K562 (cell line): ENCODE data around the gene CBLL1. TPM values are rescaled to one million over a fixed set of nuclear protein-coding genes. Genes with fewer than 3 reads are reported as not detected.
A peak's percentile ranks its signal among the peaks of the same experiment; 100 is the strongest.

Experiments used
- ATAC-seq: fragments of 200-7000 bp; cut with Tn5 transposase; 3 replicates; pipeline ENCODE4 v1.9.1; 2020; ENCODE audit warnings: moderate library complexity
- Bru-seq: library from RNA; stranded (reverse); fragments of 400-500 nt; gene quantifications from one replicate; lab custom pipeline; 2021; lab: Mats Ljungman, UMichigan
- BruChase-seq, 2 experiments: library from RNA; stranded (reverse); fragments of 400-500 nt; gene quantifications; one replicate each; lab custom pipeline; 2021; lab: Mats Ljungman, UMichigan
- BruUV-seq: library from RNA; stranded (reverse); fragments of 400-500 nt; replicated peaks from 2 replicates; lab custom pipeline; 2021; lab: Mats Ljungman, UMichigan
- CTCF ChIA-PET: fragments of 300-600 bp; formaldehyde crosslinking; extraction: SDS; loops from one replicate; lab custom pipeline; 2021; ENCODE audit warnings: low intra/inter-chr PET ratio; lab: Yijun Ruan, JAX
- POLR2A ChIA-PET: fragments of 300-600, 350-650 bp; sonication (Branson Sonifier 250); formaldehyde crosslinking; extraction: SDS; loops from one replicate; lab custom pipeline; 2021; ENCODE audit warnings: antibody characterized with exemption, inconsistent platforms; lab: Yijun Ruan, JAX
- DNase-seq, 4 experiments: peaks; one replicate each; pipeline versions ENCODE4 v3.0.0 to v3.0.0-alpha.2; 2011 to 2018; ENCODE audit warnings: low spot score in 3 of 4, mixed read lengths in 3 of 4; ENCODE audit errors: extremely low read depth in 1 of 4
- FAIRE-seq: peaks from 2 replicates; lab custom pipeline; 2011; peaks lifted over from hg19 to GRCh38; lab: Jason Lieb, UNC
- H2AFZ ChIP-seq: 2 replicates; pipeline ENCODE4 v1.6.0; 2011; ENCODE audit warnings: low read depth, low read length, control low read depth, inconsistent platforms
- H3K27ac ChIP-seq: fragments of 200-600 bp; 3 replicates; pipeline ENCODE4 v1.8.0; 2011; ENCODE audit warnings: low read depth, mild to moderate bottlenecking, control low read depth, inconsistent platforms, low read length, moderate library complexity, mixed read lengths; ENCODE audit errors: extremely low read depth
- H3K27me3 ChIP-seq, 2 experiments: fragments of 300-600 bp in 1 of 2; 2 replicates in 1 of 2; 3 replicates in 1 of 2; pipeline versions ENCODE4 v1.6.0 to v1.8.0; 2011; ENCODE audit warnings: inconsistent platforms in 2 of 2, low read length in 2 of 2, mild to moderate bottlenecking in 1 of 2, mixed read lengths in 1 of 2, moderate library complexity in 1 of 2; ENCODE audit not compliant: control insufficient read depth in 2 of 2, insufficient read depth in 2 of 2
- H3K36me3 ChIP-seq: fragments of 300-600 bp; 3 replicates; pipeline ENCODE4 v1.8.0; 2011; ENCODE audit warnings: mild to moderate bottlenecking, low read length, inconsistent platforms; ENCODE audit not compliant: control insufficient read depth, insufficient read depth
- H3K4me1 ChIP-seq, 2 experiments: fragments of 200-600 bp in 1 of 2; replicated peaks in 1 of 2; 2 replicates in 1 of 2; 3 replicates in 1 of 2; pipeline versions ENCODE4 v1.5.1 to v1.8.0; 2011; ENCODE audit warnings: inconsistent platforms in 2 of 2, low read length in 2 of 2, mild to moderate bottlenecking in 1 of 2, mixed read lengths in 1 of 2, moderate library complexity in 1 of 2; ENCODE audit not compliant: control insufficient read depth in 2 of 2, insufficient read depth in 2 of 2
- H3K4me2 ChIP-seq: 2 replicates; pipeline ENCODE4 v1.6.1; 2011; ENCODE audit warnings: low read length, control low read depth, inconsistent platforms, mixed read lengths; ENCODE audit not compliant: insufficient read depth
- H3K4me3 ChIP-seq: fragments of 200-600 bp; sonication (generic), shearing (Covaris generic); 2 replicates; pipeline ENCODE4 v1.5.1; 2016; ENCODE audit warnings: control low read depth, inconsistent platforms
- H3K79me2 ChIP-seq: fragments of 200-600 bp; 3 replicates; pipeline ENCODE4 v1.8.0; 2011; ENCODE audit warnings: low read length, inconsistent platforms; ENCODE audit not compliant: control insufficient read depth, insufficient read depth
- H3K9ac ChIP-seq, 2 experiments: 2 replicates each; pipeline versions ENCODE4 v1.6.0 to v1.6.1; 2011; ENCODE audit warnings: low read depth in 2 of 2, low read length in 2 of 2, control low read depth in 1 of 2, inconsistent platforms in 1 of 2, mild to moderate bottlenecking in 1 of 2, mixed read lengths in 1 of 2; ENCODE audit not compliant: insufficient read depth in 1 of 2
- H3K9me1 ChIP-seq: one replicate; pipeline ENCODE4 v1.6.0; 2011; ENCODE audit warnings: inconsistent platforms, mild to moderate bottlenecking, low read length, moderate library complexity; ENCODE audit not compliant: control insufficient read depth, insufficient read depth
- H3K9me3 ChIP-seq: replicated peaks from 2 replicates; pipeline ENCODE4 v1.5.1; 2011; ENCODE audit warnings: low read depth, low read length, inconsistent platforms; ENCODE audit not compliant: control insufficient read depth, insufficient read depth
- H4K20me1 ChIP-seq: replicated peaks from 2 replicates; pipeline ENCODE4 v1.6.1; 2011; ENCODE audit warnings: low read length, inconsistent platforms, mixed read lengths; ENCODE audit not compliant: control insufficient read depth, insufficient read depth
- BRD9 ChIP-seq: fragments of 450-650 bp; IDR thresholded peaks from 2 replicates; pipeline ENCODE4 v1.6.1; 2018; ENCODE audit warnings: low read depth; ENCODE audit not compliant: partially characterized antibody
- CHD1 ChIP-seq: fragments of 200-600 bp; sonication (generic); IDR thresholded peaks from one replicate; pipeline ENCODE4 v1.6.1; 2012; ENCODE audit warnings: mild to moderate bottlenecking, moderate library complexity, low read length, inconsistent platforms
- FOXM1 ChIP-seq, 2 experiments: fragments of 450-650 bp in 1 of 2; sonication (generic) in 1 of 2; formaldehyde crosslinking in 1 of 2; IDR thresholded peaks; 2 replicates each; pipeline versions ENCODE4 v1.6.1 to v1.9.0; 2017 to 2022; ENCODE audit warnings: low read depth in 2 of 2, mild to moderate bottlenecking in 2 of 2, missing genetic modification reagents in 1 of 2, moderate library complexity in 1 of 2
- HOXB6 ChIP-seq: fragments of 250-450 bp; sonication (Bioruptor Pico); IDR thresholded peaks from 2 replicates; pipeline ENCODE4 v1.5.1; 2022; ENCODE audit warnings: mild to moderate bottlenecking, borderline replicate concordance
- MTF1 ChIP-seq: fragments of 250-450 bp; sonication (Bioruptor Pico); IDR thresholded peaks from 2 replicates; pipeline ENCODE4 v1.9.0; 2021; ENCODE audit warnings: moderate library complexity, mild to moderate bottlenecking, inconsistent platforms, borderline replicate concordance
- MXI1 ChIP-seq: IDR thresholded peaks from 2 replicates; pipeline ENCODE4 v1.6.1; 2011; ENCODE audit warnings: low read depth, mild to moderate bottlenecking, improper control_type of control experiment, low read length
- RFX7 ChIP-seq: fragments of 250-450 bp; sonication (Bioruptor Pico); IDR thresholded peaks from 2 replicates; pipeline ENCODE4 v1.5.1; 2021; ENCODE audit warnings: mild to moderate bottlenecking
- ZFX ChIP-seq: sonication (generic); formaldehyde crosslinking; IDR thresholded peaks from 2 replicates; pipeline ENCODE4 v1.8.0; 2022; ENCODE audit warnings: mild to moderate bottlenecking, missing genetic modification reagents, moderate library complexity
- ZKSCAN3 ChIP-seq: fragments of 250-450 bp; sonication (Bioruptor Pico); IDR thresholded peaks from 2 replicates; pipeline ENCODE4 v1.4.0; 2020
- ZNF740 ChIP-seq, 3 experiments: fragments of 200-800 bp in 1 of 3; sonication (Bioruptor generic) in 1 of 3; sonication (generic) in 1 of 3; formaldehyde crosslinking in 1 of 3; IDR thresholded peaks; 2 replicates each; pipeline versions ENCODE4 v1.6.1 to v1.8.0; 2016 to 2022; ENCODE audit warnings: mild to moderate bottlenecking in 2 of 3, missing compliant biosample characterization in 2 of 3, missing genetic modification characterization in 2 of 3, missing genetic modification reagents in 1 of 3
- WGBS: fragments of 100-300 bp; shearing (Covaris generic); methylation state at CpG from one replicate; pipeline ENCODE4 v1.1.6; 2016; ENCODE audit warnings: low coverage, mixed read lengths; ENCODE audit not compliant: insufficient coverage; ENCODE audit errors: missing lambda C conversion rate; 5-methylcytosine and 5-hydroxymethylcytosine counted together
- in situ Hi-C: fragments of 300-500 bp; cut with MboI; formaldehyde crosslinking; loops from 4 replicates; pipeline ENCODE4 v1.15.0; 2018; ENCODE audit warnings: inconsistent platforms, mixed read lengths
- intact Hi-C: fragments of 100-400 bp; cut with micrococcal nuclease; formaldehyde crosslinking; loops from 2 replicates; pipeline ENCODE4 v1.14.2; 2022
- long read RNA-seq, 3 experiments: library from polyadenylated mRNA in 2 of 3; library from RNA in 1 of 3; unstranded in 2 of 3; stranded (forward) in 1 of 3; transcript quantifications; one replicate each; pipeline ENCODE4 v2.0.0, GENCODE V29; 2019 to 2022
- polyA minus RNA-seq, 3 experiments: library from RNA; depleted of rRNA, polyadenylated mRNA; stranded (reverse); fragments of >200 nt; gene quantifications; 2 replicates each; pipeline ENCODE4 v1.2.3, GENCODE V29; 2011
- polyA plus RNA-seq, 8 experiments: library from polyadenylated mRNA; depleted of rRNA in 4 of 8; stranded (reverse) in 5 of 8; unstranded in 3 of 8; fragments of >200 nt; fragmentation: Nextera tagmentation in 2 of 8; fragmentation: Illumina TruSeq in 1 of 8; extraction: Ambion mirVana in 2 of 8; extraction: Trizol in 1 of 8; gene quantifications; 2 replicates each; pipeline versions ENCODE4 v1.2.1 to v1.2.3, GENCODE V29; 2011 to 2014; ENCODE audit warnings: inconsistent platforms in 1 of 8, missing spikeins in 1 of 8
- total RNA-seq, 7 experiments: library from RNA; depleted of rRNA in 6 of 7; stranded (reverse); fragments of >200 nt in 6 of 7; fragmentation: Illumina TruSeq in 2 of 7; extraction: Trizol in 2 of 7; gene quantifications; 2 replicates each; pipeline versions ENCODE4 v1.2.1 to v1.2.3, GENCODE V29; 2011 to 2021; ENCODE audit warnings: low replicate concordance in 1 of 7
- TF ChIP-seq, protein P1 (sequence below): sonication (generic); formaldehyde crosslinking; IDR thresholded peaks from 2 replicates; pipeline ENCODE4 v1.8.0; 2022; ENCODE audit warnings: mild to moderate bottlenecking, missing genetic modification reagents, borderline replicate concordance

The CBLL1 gene
- total RNA-seq (2011; cell fraction: chromatin; rRNA removed; ENCODE audit: low replicate concordance), result 34.6 and 71.6 TPM in 2 replicates
- total RNA-seq (2011; cell fraction: nucleolus; rRNA removed), result 12.8 and 16.8 TPM in 2 replicates
- total RNA-seq (2011; cell fraction: nucleoplasm; rRNA removed), result 30.2 and 45.5 TPM in 2 replicates
- total RNA-seq (2014; rRNA removed) (20.7 and 23.5 TPM in 2 replicates), total RNA-seq (2014; rRNA removed; fragmentation: Illumina TruSeq; extraction: Trizol) (45.4 and 47.0 TPM in 2 replicates), total RNA-seq (2015; rRNA removed; fragmentation: Illumina TruSeq; extraction: Trizol) (53.2 and 59.0 TPM in 2 replicates), total RNA-seq (2021) (39.8 and 40.2 TPM in 2 replicates), polyA plus RNA-seq (2011; rRNA removed) (14.7 and 22.5 TPM in 2 replicates), polyA plus RNA-seq (2014; fragmentation: Illumina TruSeq; extraction: Trizol) (58.5 and 67.9 TPM in 2 replicates), polyA plus RNA-seq (2014; fragmentation: Nextera tagmentation; extraction: Ambion mirVana) (10 to 100 TPM; 17.4 to 35.4 TPM), polyA plus RNA-seq (2014; rRNA removed) (14.8 and 15.7 TPM in 2 replicates), polyA minus RNA-seq (2011; rRNA and poly(A)+ RNA removed) (35.7 and 38.3 TPM in 2 replicates), Bru-seq, nascent RNA (percentile 97 among the genes with signal in this experiment), BruChase-seq, experiment 1, labeled RNA remaining after a 2-hour chase (percentile 98 among the genes with signal in this experiment), BruChase-seq, experiment 2, labeled RNA remaining after a 6-hour chase (percentile 97 among the genes with signal in this experiment)
- 15.1 and 16.9 TPM in 2 replicates for polyA plus RNA-seq (2011; cell fraction: cytosol; rRNA removed)
- polyA plus RNA-seq (2011; cell fraction: nucleus; rRNA removed), result 34.0 and 44.0 TPM in 2 replicates
- polyA plus RNA-seq (2012), result 38.4 and 48.8 TPM in 2 replicates
- polyA minus RNA-seq (2011; cell fraction: cytosol; rRNA and poly(A)+ RNA removed), result 31.4 and 42.8 TPM in 2 replicates
- polyA minus RNA-seq (2011; cell fraction: nucleus; rRNA and poly(A)+ RNA removed), result 49.4 and 57.8 TPM in 2 replicates
- long read RNA-seq, experiment 1, full-length matches to known transcripts, result 4 of 13 reads
- long read RNA-seq, experiment 1, partial matches to known transcripts, result 3 of 13 reads
- long read RNA-seq, experiment 1, other reads (novel, unspliced or antisense), result 6 of 13 reads
- long read RNA-seq, experiment 2, full-length matches to known transcripts, result 8 of 51 reads
- long read RNA-seq, experiment 2, partial matches to known transcripts, result 8 of 51 reads
- long read RNA-seq, experiment 2, other reads (novel, unspliced or antisense), result 35 of 51 reads
- long read RNA-seq, experiment 3, full-length matches to known transcripts, result 8 of 10 reads
- long read RNA-seq, experiment 3, partial matches to known transcripts, result 1 of 10 reads
- long read RNA-seq, experiment 3, other reads (novel, unspliced or antisense), result 1 of 10 reads

- in situ Hi-C loops, result loop anchor here (10.0 to 25.0 kb wide), 2 partner anchors 131 to 394 kb away; partner anchors contain the start of gene LAMB4
- FAIRE-seq (peak; percentile 90), ATAC-seq (peak; percentile 97), DNase-seq (peak; percentile 95 to 99 (median 96))
- peaks cover 3 to 21% of the 10 kb centered on the region in 2 experiments for H3K4me1 ChIP-seq
- peak within 1 kb of the TSS; percentile 95 to 99 for H3K9ac ChIP-seq
- peak within 1 kb of the TSS; percentile 100 for H3K27ac ChIP-seq
- peak within 1 kb of the TSS; percentile 100 for H2AFZ ChIP-seq
- peaks cover 17% of the 10 kb centered on the region for H4K20me1 ChIP-seq
- 2% methylated on average over 56 of the region's 56 CpGs for WGBS
- H3K79me2 ChIP-seq, result peaks cover 49% of the 10 kb centered on the region
- H3K4me2 ChIP-seq, result peak within 1 kb of the TSS; percentile 100
- H3K27me3 ChIP-seq, result no peaks in the 10 kb centered on the region
- peaks cover 4% of the 10 kb centered on the region for H3K9me1 ChIP-seq
- peak within 1 kb of the TSS; percentile 93 for H3K4me3 ChIP-seq
- H3K36me3 ChIP-seq, result peaks cover 25% of the 10 kb centered on the region
- ChIA-PET POLR2A (interaction anchor here (0.6 to 3.5 kb wide), 29 partner anchors 10 to 795 kb away, joined by 3 to 19 read pairs (median 4); partner anchors contain the start of gene HBP1), CTCF (interaction anchor here (0.5 to 2.3 kb wide), 4 partner anchors 131 to 403 kb away, joined by 4 to 14 read pairs (median 7); no protein-coding TSS in a partner anchor)
- intact Hi-C loops, result loop anchor here (1.0 to 5.0 kb wide), 3 partner anchors 131 to 404 kb away; no protein-coding TSS in a partner anchor
- no TSS peak for BruUV-seq
- H3K9me3 ChIP-seq, result no peaks in the 10 kb centered on the region
- TF ChIP-seq MTF1 (CRISPR knock-in tag), result no peak
- no peak for TF ChIP-seq RFX7 (CRISPR knock-in tag)
- peak; percentile 51 for TF ChIP-seq MXI1
- TF ChIP-seq ZFX (CRISPR knock-in tag), result peak; percentile 96
- peak; percentile 19 for TF ChIP-seq BRD9
- TF ChIP-seq, protein P1, sequence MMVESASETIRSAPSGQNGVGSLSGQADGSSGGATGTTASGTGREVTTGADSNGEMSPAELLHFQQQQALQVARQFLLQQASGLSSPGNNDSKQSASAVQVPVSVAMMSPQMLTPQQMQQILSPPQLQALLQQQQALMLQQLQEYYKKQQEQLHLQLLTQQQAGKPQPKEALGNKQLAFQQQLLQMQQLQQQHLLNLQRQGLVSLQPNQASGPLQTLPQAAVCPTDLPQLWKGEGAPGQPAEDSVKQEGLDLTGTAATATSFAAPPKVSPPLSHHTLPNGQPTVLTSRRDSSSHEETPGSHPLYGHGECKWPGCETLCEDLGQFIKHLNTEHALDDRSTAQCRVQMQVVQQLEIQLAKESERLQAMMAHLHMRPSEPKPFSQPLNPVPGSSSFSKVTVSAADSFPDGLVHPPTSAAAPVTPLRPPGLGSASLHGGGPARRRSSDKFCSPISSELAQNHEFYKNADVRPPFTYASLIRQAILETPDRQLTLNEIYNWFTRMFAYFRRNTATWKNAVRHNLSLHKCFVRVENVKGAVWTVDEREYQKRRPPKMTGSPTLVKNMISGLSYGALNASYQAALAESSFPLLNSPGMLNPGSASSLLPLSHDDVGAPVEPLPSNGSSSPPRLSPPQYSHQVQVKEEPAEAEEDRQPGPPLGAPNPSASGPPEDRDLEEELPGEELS (CRISPR knock-in tag), result peak; percentile 98; the same call in 1 of the 2 replicates
- no peak for TF ChIP-seq ZNF740 (CRISPR knock-in tag; IDR thresholded peaks at IDR 0.05)
- TF ChIP-seq ZNF740 (tag; IDR thresholded peaks at IDR 0.05), result no peak
- no peak for TF ChIP-seq ZKSCAN3 (CRISPR knock-in tag)
- TF ChIP-seq CHD1, result peak; percentile 71
- TF ChIP-seq FOXM1 (IDR thresholded peaks at IDR 0.05; ENCODE audit: low read depth), result peak; percentile 87
- TF ChIP-seq FOXM1 (CRISPR knock-in tag; IDR thresholded peaks at IDR 0.05; ENCODE audit: low read depth), result peak; percentile 92; the same call in 1 of the 2 replicates
- no peak for TF ChIP-seq HOXB6 (CRISPR knock-in tag)
Observed at GRCh38 chr7:107743567-107744344, at the start of gene CBLL1. Gene CBLL1, plus strand, starts transcription at chr7:107744142. Its CDS starts 22 bp downstream, at chr7:107744164.
